ENCODE measurements around the gene ZBTB7C.

The ZBTB7C gene

DNA sequence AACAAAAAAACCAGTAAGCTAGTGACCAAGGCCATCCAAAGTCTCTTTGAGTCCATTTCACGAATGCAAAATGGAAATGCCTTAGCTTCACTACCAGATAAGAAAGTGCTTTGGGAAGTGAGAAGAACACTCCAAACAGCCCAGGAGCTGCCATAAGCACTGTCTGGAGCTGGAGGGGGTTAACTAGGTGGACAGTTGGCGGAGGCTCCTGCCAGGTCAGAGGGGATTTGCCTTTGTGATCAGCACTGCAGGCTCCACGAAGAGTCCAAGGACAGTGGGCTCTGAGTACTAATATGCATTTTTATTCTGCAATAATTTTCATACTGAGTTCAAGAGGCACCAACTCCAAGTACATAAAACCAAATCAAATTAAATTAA lies 245.5 kb downstream of the ZBTB7C start:
- no peak overlapping the region for H3K4me3 ChIP-seq (ENCODE audit: control insufficient read depth, low read depth, low read length)
- TF ChIP-seq, protein P1, sequence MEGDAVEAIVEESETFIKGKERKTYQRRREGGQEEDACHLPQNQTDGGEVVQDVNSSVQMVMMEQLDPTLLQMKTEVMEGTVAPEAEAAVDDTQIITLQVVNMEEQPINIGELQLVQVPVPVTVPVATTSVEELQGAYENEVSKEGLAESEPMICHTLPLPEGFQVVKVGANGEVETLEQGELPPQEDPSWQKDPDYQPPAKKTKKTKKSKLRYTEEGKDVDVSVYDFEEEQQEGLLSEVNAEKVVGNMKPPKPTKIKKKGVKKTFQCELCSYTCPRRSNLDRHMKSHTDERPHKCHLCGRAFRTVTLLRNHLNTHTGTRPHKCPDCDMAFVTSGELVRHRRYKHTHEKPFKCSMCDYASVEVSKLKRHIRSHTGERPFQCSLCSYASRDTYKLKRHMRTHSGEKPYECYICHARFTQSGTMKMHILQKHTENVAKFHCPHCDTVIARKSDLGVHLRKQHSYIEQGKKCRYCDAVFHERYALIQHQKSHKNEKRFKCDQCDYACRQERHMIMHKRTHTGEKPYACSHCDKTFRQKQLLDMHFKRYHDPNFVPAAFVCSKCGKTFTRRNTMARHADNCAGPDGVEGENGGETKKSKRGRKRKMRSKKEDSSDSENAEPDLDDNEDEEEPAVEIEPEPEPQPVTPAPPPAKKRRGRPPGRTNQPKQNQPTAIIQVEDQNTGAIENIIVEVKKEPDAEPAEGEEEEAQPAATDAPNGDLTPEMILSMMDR (IDR thresholded peaks at IDR 0.05; ENCODE audit: control insufficient read depth, insufficient read depth, low read depth, low read length, missing control alignments): no peak
- no peak for DNase-seq (ENCODE audit: low read depth)

DNA sequence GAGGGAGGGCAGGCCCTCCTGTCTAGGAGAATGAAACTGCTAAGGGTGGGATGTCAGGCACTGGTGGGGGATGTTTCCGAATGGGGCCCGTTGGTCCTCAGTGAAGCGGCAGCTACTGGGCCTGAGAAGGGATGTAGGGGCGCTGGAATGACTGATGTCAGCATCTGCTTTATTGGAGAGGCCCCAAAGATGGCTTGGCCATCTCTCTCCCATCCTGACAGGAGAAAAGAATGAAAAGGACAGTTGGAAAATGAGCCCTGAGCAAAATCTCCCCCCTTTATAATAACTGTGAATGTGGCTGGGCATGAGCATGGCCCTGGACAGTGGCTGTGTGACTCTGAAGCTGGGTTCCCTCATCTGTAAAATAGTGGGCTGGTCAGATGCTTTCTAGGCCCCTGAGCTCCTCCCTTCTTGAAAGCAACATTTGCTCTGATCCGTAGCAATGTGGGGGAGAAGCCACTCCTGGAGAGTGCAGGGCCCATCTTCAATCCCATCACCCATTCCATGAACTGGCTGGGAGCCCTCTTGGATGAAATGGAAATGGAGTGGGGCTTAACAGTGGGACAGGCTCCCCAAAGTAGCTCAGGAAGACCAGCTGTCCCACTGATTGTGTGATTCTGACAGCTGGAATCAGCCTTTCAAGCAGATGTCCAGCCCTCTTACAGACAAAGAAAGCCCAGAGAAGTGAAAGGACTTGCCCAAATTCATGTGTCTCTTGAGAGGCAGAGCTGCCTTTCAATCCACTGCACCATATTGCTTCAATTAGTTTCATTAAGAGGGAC lies 246.0 kb downstream of the ZBTB7C start:
- TF ChIP-seq, protein P1 (IDR thresholded peaks at IDR 0.05; ENCODE audit: control insufficient read depth, insufficient read depth, low read depth, low read length, missing control alignments): no peak
- H3K4me3 ChIP-seq (ENCODE audit: control insufficient read depth, low read depth, low read length): no peak overlapping the region
- no peak for DNase-seq (ENCODE audit: low read depth)

DNA sequence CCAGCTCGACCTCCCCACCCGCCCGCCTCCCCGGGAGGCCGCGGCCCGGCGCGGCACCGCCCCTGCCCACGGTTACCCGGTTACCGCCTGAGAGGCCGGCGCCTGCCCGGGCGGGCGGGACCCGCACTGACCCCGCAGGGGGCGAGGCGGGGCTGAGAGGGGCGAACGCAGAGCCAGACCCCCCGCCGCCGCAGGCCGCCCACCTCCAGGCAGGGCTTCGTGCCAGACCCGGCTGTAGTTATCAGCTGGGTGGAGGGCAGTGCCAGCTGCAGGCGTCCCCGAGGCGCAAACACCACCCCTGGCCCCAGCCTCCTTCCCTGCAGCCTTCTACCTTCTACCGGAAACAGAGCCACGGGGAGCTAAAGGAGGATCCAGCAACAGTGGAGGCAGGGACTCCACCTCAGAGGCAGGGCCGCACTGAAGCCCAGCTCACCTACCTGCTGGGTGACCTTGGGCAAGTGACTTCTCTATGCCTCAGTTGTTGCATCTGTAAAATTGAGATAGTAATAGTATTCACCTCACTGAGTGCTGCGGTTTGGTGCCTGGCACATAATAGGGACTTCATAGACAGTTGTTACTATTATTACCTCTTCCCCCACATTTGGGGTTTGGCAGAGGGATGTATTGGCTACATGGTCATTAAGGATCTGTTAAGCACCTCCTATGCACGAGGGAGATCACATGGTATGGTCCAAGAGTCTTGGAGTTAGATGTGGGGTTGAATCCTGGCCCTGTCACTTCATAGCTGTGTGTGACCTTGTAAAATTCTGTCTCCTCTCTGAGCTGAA lies 247.1 kb downstream of the ZBTB7C start:
- no peak for DNase-seq (ENCODE audit: low read depth)
- peak overlapping the region; percentile 60 for H3K4me3 ChIP-seq (ENCODE audit: control insufficient read depth, low read depth, low read length)
- TF ChIP-seq, protein P1 (IDR thresholded peaks at IDR 0.05; ENCODE audit: control insufficient read depth, insufficient read depth, low read depth, low read length, missing control alignments): no peak

DNA sequence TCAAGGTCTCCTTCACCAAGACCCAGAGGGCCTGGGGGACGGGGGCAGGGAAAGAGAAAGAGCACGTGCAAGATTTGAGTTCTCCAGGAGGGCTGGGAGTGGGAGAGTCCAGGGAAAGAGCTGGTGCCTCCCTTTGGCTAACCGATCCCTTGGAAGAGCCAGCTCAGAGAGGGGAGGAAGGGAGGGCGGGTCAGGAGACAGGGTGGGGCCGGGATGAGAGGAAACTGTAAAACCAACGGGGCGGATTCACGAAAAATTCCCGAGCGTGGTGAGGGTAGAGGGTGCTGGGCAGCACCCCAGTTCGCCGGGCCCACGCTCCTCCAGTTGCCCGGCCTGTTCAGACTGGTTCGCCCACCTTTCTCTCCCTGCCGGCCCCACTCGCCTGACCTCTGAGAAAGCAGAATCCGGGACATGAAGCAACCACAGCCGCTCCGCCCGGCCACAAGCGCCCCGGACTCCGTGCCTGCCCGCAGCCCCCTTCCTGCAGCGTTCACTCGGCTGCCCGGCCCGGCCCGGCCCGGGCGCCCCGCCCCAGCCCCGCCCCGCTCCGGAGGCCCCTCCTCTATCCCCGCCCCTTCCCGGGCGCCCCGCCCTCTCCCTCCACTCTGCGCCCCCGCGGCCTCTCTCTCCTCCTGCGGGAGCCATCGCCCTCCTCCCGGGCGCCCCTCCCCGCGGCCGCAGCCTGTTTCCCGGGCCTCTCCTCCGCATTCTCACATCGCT lies 247.8 kb downstream of the ZBTB7C start:
- peak; percentile 1 for DNase-seq (ENCODE audit: low read depth)
- H3K4me3 ChIP-seq (ENCODE audit: control insufficient read depth, low read depth, low read length): peak overlapping the region; percentile 60
- TF ChIP-seq, protein P1 (IDR thresholded peaks at IDR 0.05; ENCODE audit: control insufficient read depth, insufficient read depth, low read depth, low read length, missing control alignments): no peak

DNA sequence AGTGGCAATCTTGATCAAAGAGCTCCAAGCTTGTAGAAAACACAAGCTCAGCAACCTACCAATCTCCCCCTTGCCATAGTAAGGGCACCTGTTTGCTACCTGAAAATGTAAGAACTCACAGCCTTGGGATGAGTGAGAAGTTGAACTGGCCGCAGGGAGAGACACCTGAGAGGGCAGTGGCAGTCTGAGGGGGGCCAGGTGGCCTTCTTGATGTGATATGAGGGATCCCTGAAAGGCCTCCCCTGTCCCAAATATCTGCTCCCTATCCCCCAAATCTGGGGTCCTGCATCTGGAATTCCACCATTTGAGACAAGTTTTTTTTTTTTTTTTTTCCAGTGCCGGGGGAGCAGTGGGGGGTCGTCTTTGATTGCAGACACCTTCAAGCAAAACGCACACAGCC lies 248.6 kb downstream of the ZBTB7C start:
- DNase-seq (ENCODE audit: low read depth): no peak
- TF ChIP-seq, protein P1 (IDR thresholded peaks at IDR 0.05; ENCODE audit: control insufficient read depth, insufficient read depth, low read depth, low read length, missing control alignments): no peak
- no peak overlapping the region; the same call in 1 of the 2 replicates for H3K4me3 ChIP-seq (ENCODE audit: control insufficient read depth, low read depth, low read length)

DNA sequence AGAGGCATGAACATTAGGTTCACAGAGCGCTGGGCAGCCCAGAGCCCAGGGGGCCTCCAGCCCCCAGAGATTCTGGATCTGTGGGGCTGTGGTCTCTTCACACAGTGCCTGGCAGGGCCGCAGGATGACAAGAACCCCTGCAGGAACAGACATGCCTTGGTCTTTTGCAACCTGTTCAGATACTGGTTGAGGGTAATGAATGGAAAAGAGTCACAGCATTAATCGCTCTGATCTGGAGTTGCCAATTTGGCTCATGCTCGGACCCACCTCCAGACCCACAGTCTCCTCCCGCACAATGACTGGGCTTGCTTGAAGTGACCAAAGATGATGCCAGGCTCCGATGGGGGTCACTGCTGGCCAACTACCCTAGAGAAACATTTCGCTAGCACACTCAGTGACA lies 249.4 kb downstream of the ZBTB7C start:
- no peak for DNase-seq (ENCODE audit: low read depth)
- TF ChIP-seq, protein P1 (IDR thresholded peaks at IDR 0.05; ENCODE audit: control insufficient read depth, insufficient read depth, low read depth, low read length, missing control alignments): no peak
- no peak overlapping the region for H3K4me3 ChIP-seq (ENCODE audit: control insufficient read depth, low read depth, low read length)
